HG03103 (cell line): ENCODE measurements around the gene ANTXR1.
"Not testable (repeated sequence)": the region's sequence is repeated elsewhere in the genome, so short reads cannot be mapped to it uniquely, and the experiment has no call there.

Experiments
- ATAC-seq: cut with Tn5 transposase; IDR thresholded peaks from one replicate; pipeline ENCODE4 v1.9.1; 2021; ENCODE audit warnings: low read depth; ENCODE audit not compliant: unreplicated experiment

Gene ANTXR1

DNA sequence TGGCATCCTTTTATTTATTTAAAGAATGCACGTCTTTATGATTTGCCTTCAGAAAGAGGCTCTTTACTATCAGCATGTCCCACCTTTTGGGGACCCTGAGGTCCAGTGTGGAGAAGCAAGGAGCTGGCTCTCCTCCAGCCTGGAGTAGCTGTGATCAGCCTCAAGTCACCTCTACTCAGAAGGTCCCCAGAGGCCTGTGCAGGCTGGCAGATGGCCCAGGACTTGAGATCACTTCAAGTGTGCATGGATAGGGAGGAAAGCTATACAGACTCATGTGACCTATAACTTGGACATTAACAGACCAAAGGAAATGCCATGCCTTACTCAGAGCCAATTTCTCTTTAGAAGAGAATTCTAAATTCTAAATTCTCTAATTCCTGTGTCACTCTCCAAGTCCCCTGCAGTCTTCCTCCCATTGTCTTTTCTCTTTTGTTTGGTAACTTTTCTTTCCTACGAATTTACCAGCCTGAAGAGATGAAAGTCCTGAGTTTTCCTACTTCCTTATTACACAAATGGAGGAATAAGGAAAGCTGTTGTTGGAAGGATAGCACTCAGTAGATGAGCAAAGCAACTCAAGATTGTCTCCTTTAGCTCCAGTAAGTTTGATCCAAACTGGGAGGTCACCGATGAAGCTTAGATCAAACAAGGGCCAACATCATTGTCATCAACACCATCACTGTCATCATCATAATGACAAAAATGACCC lies 210.1 kb downstream of the ANTXR1 start:
- no peak for ATAC-seq

DNA sequence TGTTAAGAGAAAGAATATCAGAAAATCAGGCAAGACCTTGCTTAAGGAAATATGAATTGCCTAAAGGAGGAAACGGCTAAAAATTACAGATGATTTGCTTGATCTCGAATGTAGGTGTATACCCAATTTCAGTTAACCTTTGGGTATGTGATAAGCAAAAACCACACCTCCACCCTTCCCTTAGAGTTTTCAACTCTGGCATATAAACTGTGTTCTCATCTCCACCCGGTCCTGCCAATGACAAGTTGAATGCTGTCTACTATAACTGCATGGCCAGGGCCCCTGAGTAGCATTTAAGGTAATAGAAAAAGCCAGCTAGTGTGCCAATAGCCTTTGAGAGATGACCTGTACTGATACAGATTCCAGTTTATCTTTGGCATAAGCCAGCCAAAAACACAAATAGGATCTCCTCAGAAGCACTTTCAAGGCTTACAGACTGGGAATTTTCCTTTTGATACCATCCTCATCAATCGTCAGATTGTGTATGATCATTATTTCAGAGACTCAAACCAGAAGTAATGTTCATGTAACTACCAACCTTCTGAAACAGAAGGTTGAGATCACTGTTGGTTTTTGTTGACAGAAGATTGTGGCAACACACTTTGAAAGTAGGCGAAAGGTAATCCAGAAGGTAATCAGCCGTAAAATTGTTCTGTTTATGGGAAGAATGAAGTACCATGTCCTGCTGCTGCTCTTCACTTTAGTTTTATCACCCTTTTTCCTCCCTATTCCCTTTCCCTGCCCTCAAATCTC lies 211.0 kb downstream of the ANTXR1 start:
- ATAC-seq: no peak

DNA sequence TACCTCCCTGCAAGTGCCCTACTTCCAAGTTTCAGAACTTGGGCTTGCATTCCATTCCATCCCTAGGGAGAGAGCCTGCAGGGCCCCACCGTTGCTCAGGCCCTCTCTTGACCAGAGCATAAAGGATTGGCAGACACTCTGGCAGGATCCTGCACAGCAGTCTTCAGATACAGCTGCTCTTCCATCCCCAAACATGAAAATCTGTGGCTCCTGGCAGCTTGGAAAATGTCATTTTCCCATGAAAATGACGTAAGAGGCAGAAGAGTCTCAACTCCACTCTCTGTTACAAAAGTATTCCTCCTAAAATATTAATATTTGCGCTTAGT lies 211.5 kb downstream of the ANTXR1 start:
- no peak for ATAC-seq

DNA sequence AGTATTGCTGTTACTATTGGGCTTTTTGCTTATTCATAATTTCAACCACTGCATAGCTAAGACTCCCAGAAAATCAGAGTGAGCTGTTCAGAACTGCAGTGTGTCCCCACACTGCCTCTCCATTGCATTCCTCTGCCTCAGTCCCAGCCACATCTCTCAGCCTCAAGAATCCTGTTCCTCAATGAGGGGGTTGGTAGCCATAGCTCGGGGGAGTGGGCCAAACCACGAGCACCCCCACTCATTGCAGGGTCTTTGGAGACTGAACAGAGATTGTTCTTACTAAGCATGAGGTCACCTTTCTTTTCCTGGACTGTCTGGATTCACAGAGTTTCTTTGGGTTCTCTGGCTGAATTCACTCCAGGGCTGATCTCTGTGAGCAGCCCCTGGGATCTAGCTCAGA lies 213.0 kb downstream of the ANTXR1 start:
- ATAC-seq: no peak

DNA sequence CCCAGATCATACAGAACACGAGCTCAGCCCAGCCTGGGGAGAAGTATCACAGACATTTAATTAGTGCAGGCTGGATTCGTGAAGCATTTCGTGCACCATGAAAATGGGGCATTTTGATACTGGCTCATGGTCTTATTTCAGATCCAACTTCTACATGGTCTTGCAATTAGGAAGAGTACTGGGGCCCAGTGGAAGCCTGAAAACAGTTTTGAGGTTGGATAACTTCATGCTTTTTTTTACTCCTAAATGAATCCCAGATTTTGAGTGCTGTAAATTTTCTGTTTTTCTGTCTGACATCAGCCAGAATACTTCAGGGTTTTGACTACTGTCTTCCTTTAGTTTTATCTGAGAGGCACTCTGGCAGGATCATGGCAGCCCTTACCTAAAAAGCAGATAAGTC lies 213.9 kb downstream of the ANTXR1 start:
- ATAC-seq: no peak

DNA sequence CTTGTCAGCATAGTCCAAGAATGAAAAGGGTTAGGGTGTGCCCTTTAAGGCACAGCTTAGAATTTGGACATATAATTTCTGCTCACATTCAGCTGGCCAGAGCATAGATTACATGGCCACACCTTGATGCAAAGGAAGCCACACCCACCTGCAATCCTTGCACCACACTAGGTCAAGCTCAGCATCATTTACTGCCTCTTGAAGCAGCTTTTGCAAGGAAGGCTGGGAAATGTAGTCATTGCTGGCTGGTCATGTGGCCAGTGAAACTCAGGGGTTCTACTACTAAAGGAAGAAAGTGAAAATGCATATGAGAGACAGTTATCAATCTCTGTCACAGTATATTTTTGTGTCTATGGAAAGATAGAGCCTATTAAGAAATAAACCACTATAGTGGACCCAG lies 214.7 kb downstream of the ANTXR1 start:
- ATAC-seq: no peak

DNA sequence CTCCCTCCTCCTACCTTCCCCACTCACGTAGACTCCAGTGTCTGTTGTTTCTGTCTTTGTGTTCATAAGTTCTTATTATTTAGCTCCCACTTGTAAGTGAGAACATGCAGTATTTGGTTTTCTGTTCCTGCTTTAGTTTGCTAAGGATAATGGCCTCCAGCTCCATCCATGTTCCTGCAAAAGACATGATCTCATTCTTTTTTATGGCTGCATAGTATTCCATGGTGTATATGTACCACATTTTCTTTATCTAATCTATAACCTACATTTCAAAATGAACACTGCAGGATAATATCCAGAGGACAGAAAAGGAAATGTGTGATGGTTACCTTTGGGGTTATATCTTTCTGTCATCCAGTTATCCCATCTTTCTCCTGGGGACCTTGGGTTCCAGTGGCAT lies 218.0 kb downstream of the ANTXR1 start:
- not testable (repeated sequence) for ATAC-seq

DNA sequence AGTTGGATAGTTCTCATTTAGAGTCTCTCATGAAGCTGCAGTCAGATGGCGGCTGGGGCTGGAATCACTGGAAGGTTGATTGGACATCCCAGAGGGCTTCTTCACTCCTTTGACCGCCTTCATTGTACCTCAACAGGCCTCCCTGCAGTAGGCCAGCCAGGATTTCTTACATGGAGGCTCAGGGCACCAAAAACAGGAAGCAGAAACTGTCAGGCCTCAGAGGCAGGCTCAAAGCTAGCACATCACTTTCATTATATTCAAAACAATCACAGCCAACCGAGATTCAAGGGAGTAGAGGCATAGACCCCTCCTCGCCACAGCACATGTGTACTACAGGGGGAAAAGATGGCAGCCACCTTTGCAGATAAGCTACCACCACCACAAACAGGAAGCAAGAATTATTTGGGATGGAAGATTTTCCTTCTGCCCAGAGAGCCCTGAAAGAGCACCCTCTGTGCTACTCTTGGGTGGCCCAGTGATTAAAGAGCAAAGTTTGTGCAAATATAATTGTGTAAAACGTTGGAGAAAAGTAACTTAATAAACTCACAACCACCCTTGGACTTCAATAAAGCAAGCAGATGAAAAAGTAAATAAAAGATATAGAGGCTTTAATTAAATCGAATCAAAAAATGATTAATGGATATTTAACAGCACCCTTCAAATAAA lies 218.8 kb downstream of the ANTXR1 start:
- ATAC-seq: no peak

DNA sequence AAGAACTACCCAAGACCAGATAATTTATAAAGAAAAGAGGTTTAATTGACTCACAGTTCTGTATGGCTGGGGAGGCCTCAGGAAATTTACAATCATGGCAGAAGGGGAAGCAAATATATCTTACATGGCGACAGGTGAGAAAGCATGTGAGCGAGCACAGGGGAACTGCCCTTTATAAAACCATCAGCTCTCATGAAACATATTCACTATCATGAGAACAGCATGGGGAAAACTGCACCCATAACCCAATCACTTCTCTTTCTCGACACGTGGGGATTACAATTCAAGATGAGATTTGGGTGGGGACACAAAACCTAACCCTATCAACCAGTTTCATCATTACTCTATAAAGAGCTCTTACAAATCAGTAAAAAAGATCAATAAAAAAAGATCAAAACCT lies 222.9 kb downstream of the ANTXR1 start:
- ATAC-seq: not testable (repeated sequence)

DNA sequence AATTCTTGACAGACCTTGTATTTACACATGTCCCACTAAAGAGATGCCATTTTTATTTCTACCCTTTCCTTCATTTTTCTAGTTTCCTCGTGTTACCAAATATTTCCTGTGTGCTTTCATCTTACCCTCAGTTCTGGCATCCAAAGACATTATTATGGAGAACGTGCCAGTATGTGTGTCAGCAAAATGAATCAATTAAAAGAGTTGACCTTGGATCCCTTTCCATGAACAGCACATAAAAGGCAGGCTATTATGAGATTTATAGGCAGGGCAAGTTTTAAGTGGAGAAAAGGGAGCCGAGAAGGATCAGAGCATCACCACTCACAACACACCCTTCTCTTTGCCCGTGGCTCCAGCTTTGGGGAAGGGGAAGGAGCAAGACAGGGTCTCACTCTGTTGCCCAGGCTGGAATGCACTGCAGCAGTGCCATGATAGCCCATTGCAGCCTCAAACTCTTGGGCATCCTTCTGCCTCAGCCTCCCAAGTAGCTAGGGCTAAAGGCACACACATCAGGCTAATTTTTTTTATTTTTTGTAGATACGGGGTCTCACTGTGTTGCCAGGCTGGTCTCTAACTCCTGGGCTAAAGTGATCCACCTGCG lies 224.2 kb downstream of the ANTXR1 start:
- no peak for ATAC-seq

DNA sequence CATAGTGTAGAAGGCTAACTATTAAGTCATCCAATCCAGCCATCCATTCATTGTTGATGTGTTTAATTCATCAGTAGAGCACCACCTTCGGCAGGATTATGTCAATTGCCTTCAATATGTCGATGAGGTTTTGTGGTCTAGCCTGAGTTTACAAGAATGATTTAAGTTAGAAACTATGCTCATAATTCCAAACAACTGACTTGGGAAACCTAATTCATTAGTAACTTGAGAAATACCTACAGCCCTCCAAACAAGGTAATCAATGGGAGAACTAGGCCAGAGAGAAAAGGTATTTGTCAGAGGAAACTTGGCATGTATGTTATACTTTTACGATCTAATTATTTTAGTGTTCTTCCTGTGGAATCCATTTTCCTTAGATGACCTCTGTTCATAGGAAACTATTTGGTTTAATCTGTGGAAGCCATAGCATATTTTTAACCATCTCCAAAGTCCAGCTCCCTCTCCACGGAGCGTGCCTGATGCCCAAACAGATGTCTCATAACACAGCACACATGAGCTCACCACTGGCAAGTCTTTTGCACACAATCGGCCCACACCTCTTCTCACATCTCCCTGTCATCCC lies 225.6 kb downstream of the ANTXR1 start:
- ATAC-seq: no peak

DNA sequence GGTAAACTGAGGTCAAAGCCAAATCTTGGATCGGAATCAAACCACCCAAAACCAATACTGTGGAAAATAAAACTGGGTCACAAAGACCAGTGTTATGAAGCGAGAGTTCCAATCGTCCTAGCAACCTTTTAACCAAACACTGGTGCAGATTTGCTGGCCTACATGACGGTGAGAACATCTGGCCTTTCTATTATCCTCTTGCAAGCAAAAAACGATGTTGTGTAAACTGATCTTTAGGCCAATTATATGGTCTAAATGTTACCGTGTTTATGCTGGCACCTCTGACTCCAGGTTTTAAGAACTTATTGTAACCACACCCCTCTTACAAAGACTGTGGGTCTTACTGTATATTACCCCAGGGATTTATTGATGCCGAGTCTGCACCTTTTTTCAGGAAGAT lies 228.1 kb downstream of the ANTXR1 start:
- ATAC-seq: no peak

DNA sequence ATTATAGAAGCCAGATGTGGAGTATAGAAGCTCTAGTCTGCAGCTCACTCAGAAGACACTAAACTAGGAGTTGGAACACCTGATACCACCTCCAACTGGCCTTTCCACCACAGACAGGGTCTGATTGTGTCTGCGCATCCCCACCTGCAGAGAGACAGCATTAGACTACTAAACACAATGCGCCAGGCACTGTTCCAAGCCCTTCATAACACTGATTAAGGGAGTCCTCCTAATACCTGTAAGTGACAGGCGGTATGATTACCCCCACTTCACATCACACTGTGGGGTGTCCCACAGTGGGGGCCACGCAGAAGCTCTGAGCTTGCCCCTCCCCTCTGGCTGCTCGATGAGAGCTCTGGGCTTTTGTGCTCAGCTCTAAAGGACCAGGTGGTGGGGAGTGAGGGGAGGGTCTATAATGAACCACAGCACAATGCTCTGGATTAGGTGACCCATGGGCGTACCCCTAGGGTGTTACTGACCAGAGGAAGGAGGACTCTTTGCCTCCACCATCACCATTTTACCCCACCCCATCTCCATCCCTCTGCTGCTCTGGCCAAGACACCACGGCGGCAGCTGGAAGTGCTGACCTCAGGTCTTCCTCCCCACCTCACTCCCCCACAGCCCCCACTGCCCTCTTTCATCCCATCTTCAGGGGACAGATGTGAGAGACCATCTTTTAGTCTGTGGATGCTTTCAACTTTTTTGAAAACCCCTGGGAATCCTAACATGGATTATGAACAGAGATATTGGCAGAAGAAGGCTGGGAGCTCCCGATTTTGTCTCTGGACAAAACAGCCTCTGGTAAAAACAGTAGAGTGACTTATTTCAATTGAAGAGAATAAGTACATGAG lies 228.9 kb downstream of the ANTXR1 start:
- ATAC-seq: no peak

DNA sequence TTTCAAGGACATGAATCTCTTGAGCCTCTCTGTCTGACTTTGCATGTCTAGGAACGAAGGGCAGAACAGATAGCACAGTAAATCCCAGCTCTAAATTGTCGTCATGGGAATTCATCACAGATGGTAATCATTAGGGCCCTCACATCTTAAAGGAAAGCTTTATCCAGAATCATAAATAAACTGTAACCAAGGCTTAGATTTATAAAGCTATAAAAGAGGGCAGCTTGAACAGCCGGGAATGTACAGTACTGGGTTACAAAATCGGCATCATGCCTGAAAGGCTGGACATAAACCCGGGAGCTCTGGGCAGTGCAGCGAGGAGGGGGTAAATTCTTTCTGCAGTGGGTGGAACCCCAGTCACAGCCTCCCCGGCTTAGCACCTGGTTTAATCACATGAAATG lies 229.7 kb downstream of the ANTXR1 start:
- no peak for ATAC-seq

DNA sequence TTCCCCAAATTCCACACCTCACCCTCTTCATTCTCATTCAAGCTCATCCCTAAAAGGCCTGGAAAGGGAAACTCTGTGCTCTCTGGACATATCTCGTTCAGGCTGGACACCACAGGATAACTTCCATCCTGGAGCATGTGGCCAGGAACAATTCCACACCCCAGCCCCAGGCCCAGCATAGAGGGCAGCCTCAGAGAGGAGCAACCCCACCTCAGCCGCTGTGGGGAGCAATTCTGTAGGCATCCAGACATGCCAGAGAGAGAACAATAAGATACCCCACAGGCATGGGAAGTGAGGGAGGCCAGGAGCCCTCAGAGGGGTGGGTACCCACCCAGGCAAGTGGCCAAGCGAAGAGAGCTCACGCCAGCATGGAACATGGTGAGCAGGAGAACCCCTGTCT lies 230.7 kb downstream of the ANTXR1 start:
- ATAC-seq: no peak

DNA sequence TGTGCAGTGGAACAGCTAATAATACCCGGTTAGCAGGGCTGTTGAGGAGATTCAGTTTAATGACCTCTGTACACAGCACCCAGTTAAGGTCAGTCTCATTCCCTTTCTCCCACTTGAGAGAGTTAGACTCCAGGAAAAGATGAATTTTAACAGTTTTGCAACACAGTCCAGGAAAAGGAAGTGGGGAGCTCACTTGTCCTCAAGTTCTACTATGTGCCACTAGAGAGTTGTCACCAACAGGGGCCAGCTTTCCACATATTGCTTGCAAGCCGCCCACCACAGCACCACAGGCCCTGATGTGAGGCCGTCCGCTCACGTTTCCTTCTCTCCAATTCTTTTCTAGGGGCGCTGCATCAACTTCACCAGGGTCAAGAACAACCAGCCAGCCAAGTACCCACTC lies 231.9 kb downstream of the ANTXR1 start:
- ATAC-seq: no peak

DNA sequence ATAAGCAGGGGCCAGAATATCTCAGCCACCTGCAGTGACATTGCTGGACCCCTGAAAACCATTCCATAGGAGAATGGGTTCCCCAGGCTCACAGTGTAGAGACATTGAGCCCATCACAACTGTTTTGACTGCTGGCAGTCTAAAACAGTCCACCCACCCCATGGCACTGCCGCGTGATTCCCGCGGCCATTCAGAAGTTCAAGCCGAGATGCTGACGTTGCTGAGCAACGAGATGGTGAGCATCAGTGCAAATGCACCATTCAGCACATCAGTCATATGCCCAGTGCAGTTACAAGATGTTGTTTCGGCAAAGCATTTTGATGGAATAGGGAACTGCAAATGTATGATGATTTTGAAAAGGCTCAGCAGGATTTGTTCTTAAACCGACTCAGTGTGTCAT lies 234.6 kb downstream of the ANTXR1 start:
- ATAC-seq: no peak

DNA sequence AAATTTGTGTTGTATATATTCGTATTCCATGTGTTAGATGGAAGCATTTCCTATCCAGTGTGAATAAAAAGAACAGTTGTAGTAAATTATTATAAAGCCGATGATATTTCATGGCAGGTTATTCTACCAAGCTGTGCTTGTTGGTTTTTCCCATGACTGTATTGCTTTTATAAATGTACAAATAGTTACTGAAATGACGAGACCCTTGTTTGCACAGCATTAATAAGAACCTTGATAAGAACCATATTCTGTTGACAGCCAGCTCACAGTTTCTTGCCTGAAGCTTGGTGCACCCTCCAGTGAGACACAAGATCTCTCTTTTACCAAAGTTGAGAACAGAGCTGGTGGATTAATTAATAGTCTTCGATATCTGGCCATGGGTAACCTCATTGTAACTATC lies 235.3 kb downstream of the ANTXR1 start:
- no peak for ATAC-seq

DNA sequence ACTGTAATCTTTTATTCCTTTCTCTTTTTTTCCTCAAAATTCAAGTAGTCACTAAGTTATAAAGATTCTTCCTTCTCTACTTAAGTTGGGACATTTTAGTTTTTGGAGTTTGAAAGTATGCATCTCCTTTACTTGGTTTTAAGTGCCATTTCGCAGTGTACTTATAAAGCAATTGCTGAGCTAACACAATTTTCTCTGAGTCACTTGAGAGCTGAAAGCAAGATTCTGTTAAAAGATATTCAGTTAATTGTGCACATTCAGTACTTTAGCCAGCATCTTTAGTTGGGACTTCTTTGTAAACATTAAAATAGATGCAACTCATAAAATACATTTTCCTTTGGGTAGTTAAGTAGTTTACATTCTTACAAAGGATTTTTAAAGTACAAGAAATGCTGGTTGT lies 238.0 kb downstream of the ANTXR1 start:
- ATAC-seq: no peak

DNA sequence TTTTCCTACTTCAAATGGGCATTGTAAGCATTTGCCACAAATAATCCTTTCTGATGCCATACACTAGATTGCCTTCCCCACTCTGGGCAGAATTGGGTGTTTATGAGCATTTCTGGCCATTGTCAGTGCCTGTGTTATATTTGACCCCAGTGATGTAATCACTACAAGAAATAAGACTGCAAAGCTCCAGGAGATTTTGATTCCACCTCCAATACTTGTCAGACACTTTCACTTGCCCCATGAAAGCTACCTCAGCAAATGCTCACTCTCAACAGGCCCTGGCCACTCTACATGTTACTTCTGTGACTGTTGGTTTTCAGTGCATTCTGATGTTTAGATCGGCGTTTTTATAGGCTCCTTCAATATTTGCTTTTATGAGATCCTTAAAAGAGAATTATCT lies 239.0 kb downstream of the ANTXR1 start:
- no peak for ATAC-seq
